Endothelial cell of umbilical vein (primary cell): ENCODE measurements around the gene SEPTIN5. TPM values are rescaled to one million over a fixed set of nuclear protein-coding genes. Genes with fewer than 3 reads are reported as not detected.

ENCODE experiments used
- BruUV-seq: library from RNA; stranded (reverse); fragments of 400-500 nt; replicated peaks from 2 replicates; lab custom pipeline; 2021; lab: Mats Ljungman, UMichigan
- CTCF ChIA-PET: fragments of 300-600, 350-600 bp; sonication (Branson Sonifier 250); formaldehyde crosslinking; loops from one replicate; lab custom pipeline; 2021; ENCODE audit warnings: antibody characterized with exemption, inconsistent platforms; lab: Charles Lee
- POLR2A ChIA-PET: fragments of 300-600, 350-600 bp; sonication (Branson Sonifier 250); formaldehyde crosslinking; loops from one replicate; lab custom pipeline; 2021; ENCODE audit warnings: antibody characterized with exemption, inconsistent platforms; lab: Charles Lee
- DNase-seq: peaks from one replicate; pipeline ENCODE4 v3.0.0-alpha.2; 2011; ENCODE audit warnings: low read depth, low spot score
- FAIRE-seq: peaks from 2 replicates; lab custom pipeline; 2011; peaks lifted over from hg19 to GRCh38; lab: Jason Lieb, UNC
- H2AFZ ChIP-seq: 2 replicates; pipeline ENCODE4 v1.6.0; 2012; ENCODE audit warnings: low read depth, low read length, control low read depth, inconsistent platforms
- H3K27ac ChIP-seq: 2 replicates; pipeline ENCODE4 v1.5.1; 2011; ENCODE audit warnings: low read depth, mild to moderate bottlenecking, control low read depth, low read length, moderate library complexity; ENCODE audit not compliant: insufficient read depth
- H3K27me3 ChIP-seq, 2 experiments: 2 replicates each; pipeline versions ENCODE4 v1.6.0 to v1.6.1; 2011; ENCODE audit warnings: low read length in 2 of 2, mixed read lengths in 1 of 2; ENCODE audit not compliant: control insufficient read depth in 2 of 2, insufficient read depth in 2 of 2
- H3K36me3 ChIP-seq, 2 experiments: 2 replicates in 1 of 2; 3 replicates in 1 of 2; pipeline ENCODE4 v1.5.1; 2011; ENCODE audit warnings: low read length in 2 of 2, mild to moderate bottlenecking in 1 of 2, moderate library complexity in 1 of 2; ENCODE audit not compliant: control insufficient read depth in 2 of 2, insufficient read depth in 2 of 2; ENCODE audit errors: extremely low read depth in 1 of 2
- H3K4me1 ChIP-seq: 3 replicates; pipeline ENCODE4 v1.5.1; 2011; ENCODE audit warnings: mild to moderate bottlenecking, low read length; ENCODE audit not compliant: control insufficient read depth, insufficient read depth; ENCODE audit errors: extremely low read depth
- H3K4me2 ChIP-seq: 2 replicates; pipeline ENCODE4 v1.6.1; 2011; ENCODE audit warnings: low read length, control low read depth, mixed read lengths; ENCODE audit not compliant: insufficient read depth
- H3K4me3 ChIP-seq, 3 experiments: fragments of 200-600 bp in 1 of 3; sonication (generic), shearing (Covaris generic) in 1 of 3; replicated peaks in 1 of 3; 2 replicates each; pipeline ENCODE4 v1.5.1; 2011 to 2016; ENCODE audit warnings: control low read depth in 3 of 3, low read length in 3 of 3, mild to moderate bottlenecking in 2 of 3, inconsistent platforms in 1 of 3, low read depth in 1 of 3, moderate library complexity in 1 of 3; ENCODE audit not compliant: insufficient read depth in 1 of 3
- H3K79me2 ChIP-seq: 2 replicates; pipeline ENCODE4 v1.6.0; 2012; ENCODE audit warnings: low read length, inconsistent platforms; ENCODE audit not compliant: control insufficient read depth, insufficient read depth
- H3K9ac ChIP-seq: replicated peaks from 2 replicates; pipeline ENCODE3; 2011; ENCODE audit warnings: low read length, control low read depth; ENCODE audit not compliant: insufficient read depth; ENCODE audit errors: extremely low read depth
- H3K9me1 ChIP-seq: replicated peaks from 3 replicates; pipeline ENCODE4 v1.6.0; 2011; ENCODE audit warnings: mild to moderate bottlenecking, low read length; ENCODE audit not compliant: control insufficient read depth, insufficient read depth; ENCODE audit errors: extremely low read depth
- H3K9me3 ChIP-seq: replicated peaks from 2 replicates; pipeline ENCODE4 v1.5.1; 2012; ENCODE audit warnings: low read length, inconsistent platforms; ENCODE audit not compliant: control insufficient read depth, insufficient read depth
- H4K20me1 ChIP-seq: replicated peaks from 2 replicates; pipeline ENCODE3; 2011; ENCODE audit warnings: mild to moderate bottlenecking, low read length; ENCODE audit not compliant: control insufficient read depth, insufficient read depth; ENCODE audit errors: extremely low read depth
- EZH2 ChIP-seq: IDR thresholded peaks from 2 replicates; pipeline ENCODE4 v1.6.1; 2012; ENCODE audit warnings: borderline replicate concordance, low read depth, mild to moderate bottlenecking, moderate library complexity, low read length, inconsistent platforms; ENCODE audit not compliant: severe bottlenecking
- FOS ChIP-seq: IDR thresholded peaks from 2 replicates; pipeline ENCODE4 v1.6.1; 2011; ENCODE audit warnings: mild to moderate bottlenecking, low read length, moderate library complexity, borderline replicate concordance; ENCODE audit not compliant: insufficient read depth
- GATA2 ChIP-seq: IDR thresholded peaks from 2 replicates; pipeline ENCODE4 v1.7.0; 2011; ENCODE audit warnings: low read depth, mild to moderate bottlenecking, moderate library complexity, mixed read lengths, low read length; ENCODE audit not compliant: insufficient read length, insufficient read depth
- JUN ChIP-seq: IDR thresholded peaks from 2 replicates; pipeline ENCODE4 v1.6.1; 2011; ENCODE audit warnings: borderline replicate concordance, low read depth; ENCODE audit not compliant: insufficient read length, insufficient read depth
- MYC ChIP-seq: IDR thresholded peaks from one replicate; pipeline ENCODE4 v1.6.1; 2011; ENCODE audit warnings: mild to moderate bottlenecking, low read depth, low read length
- POLR2A ChIP-seq: IDR thresholded peaks from 2 replicates; pipeline ENCODE4 v1.6.1; 2012; ENCODE audit warnings: low read depth, mild to moderate bottlenecking, control low read depth, low read length
- POLR2AphosphoS5 ChIP-seq: IDR thresholded peaks from 2 replicates; pipeline ENCODE4 v1.6.1; 2012; ENCODE audit warnings: low read depth, mild to moderate bottlenecking, control low read depth, low read length, moderate library complexity; ENCODE audit not compliant: insufficient read depth
- dilution Hi-C: fragments of 300-500 bp; cut with MboI; formaldehyde crosslinking; loops from one replicate; pipeline ENCODE4 v1.15.0; 2019; ENCODE audit warnings: low sequenced_read_pairs; ENCODE audit not compliant: extremely low pct_ligation_motif_present
- intact Hi-C: fragments of 100-400 bp; cut with micrococcal nuclease; formaldehyde crosslinking; loops from one replicate; pipeline ENCODE4 v1.10.0; 2022
- polyA plus RNA-seq, 4 experiments: library from polyadenylated mRNA; depleted of rRNA in 3 of 4; stranded (reverse) in 3 of 4; unstranded in 1 of 4; fragments of >200 nt; gene quantifications; 2 replicates each; pipeline versions ENCODE4 v1.2.1 to v1.2.3, GENCODE V29; 2011 to 2012; ENCODE audit warnings: missing spikeins in 1 of 4
- total RNA-seq: library from RNA; stranded (reverse); gene quantifications from 2 replicates; pipeline ENCODE4 v1.2.3, GENCODE V29; 2021
- TF ChIP-seq, protein P1 (sequence below): IDR thresholded peaks from 2 replicates; pipeline ENCODE4 v1.6.1; 2011; ENCODE audit not compliant: insufficient read depth, insufficient read length
- TF ChIP-seq, protein P2 (sequence below), 2 donors: IDR thresholded peaks; 1 replicate in 1 of 2; 2 replicates in 1 of 2; pipeline ENCODE4 v1.5.1; 2011; ENCODE audit warnings: low read length in 2 of 2, mild to moderate bottlenecking in 2 of 2, moderate library complexity in 2 of 2, control low read depth in 1 of 2, inconsistent platforms in 1 of 2, low read depth in 1 of 2; ENCODE audit not compliant: insufficient read depth in 1 of 2; ENCODE audit errors: extremely low read depth in 1 of 2

The SEPTIN5 gene
- total and polyA plus RNA-seq, 2 donors (not counting 3 experiments of a cell fraction or from before 2014, with no cell fraction given): 31.1 to 35.8 TPM

DNA sequence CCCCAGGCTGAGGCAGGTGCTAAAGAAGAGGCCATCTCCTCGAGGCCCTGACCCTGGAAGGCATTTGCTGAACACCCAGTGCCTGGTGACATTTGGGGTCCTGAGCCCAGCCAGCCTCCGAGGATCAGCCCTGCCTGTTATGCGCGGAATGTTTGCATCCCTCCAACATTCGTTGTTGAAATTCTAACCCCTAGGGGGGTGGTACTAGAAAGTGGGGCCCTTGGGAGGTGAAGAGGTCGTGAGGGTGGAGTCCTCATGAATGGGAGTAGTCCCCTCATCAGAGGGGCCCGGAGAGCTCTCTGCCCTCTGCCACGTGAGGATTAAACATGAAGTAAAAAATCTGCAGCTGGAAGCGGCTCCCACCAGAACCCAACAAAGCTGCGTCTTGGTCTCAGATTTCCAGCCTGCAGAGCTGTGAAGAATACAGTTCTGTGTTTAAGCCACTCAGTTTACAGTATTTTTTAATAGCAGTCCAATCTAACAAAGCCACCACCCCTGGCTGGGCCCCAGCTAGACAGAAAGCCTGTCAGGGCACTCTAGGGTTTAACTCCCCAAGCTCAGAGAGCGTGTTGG, 35.3 kb upstream of the SEPTIN5 start:
- CTCF ChIA-PET: interaction anchor here (0.9 to 3.4 kb wide), 19 partner anchors 10 to 275 kb away, joined by 3 to 18 read pairs (median 6); partner anchors contain the start of gene GP1BB
- no TSS peak for BruUV-seq
- dilution Hi-C loops: no loop called here

More for the DNA sequence above, 35.3 kb upstream of the SEPTIN5 start:
- Histone ChIP-seq H3K4me1 (no peaks in the 10 kb centered on the region), H3K27me3 (peaks cover 4 to 20% of the 10 kb centered on the region in 2 experiments), H3K9ac (no peak overlapping the region), H3K9me1 (no peaks in the 10 kb centered on the region), H3K4me3 (no peak overlapping the region), H2AFZ (no peak overlapping the region), H3K27ac (no peak overlapping the region), H3K36me3 (no peaks in the 10 kb centered on the region), H3K4me2 (no peak overlapping the region), H3K9me3 (no peaks in the 10 kb centered on the region), H4K20me1 (no peaks in the 10 kb centered on the region), H3K79me2 (no peaks in the 10 kb centered on the region)
- POLR2A ChIA-PET: no interaction called here
- FAIRE-seq (no peak), DNase-seq (no peak)
- intact Hi-C loops: loop anchor here (1.0 kb wide), 1 partner anchor 39 kb away; no protein-coding TSS in a partner anchor
- TF ChIP-seq, protein P1, sequence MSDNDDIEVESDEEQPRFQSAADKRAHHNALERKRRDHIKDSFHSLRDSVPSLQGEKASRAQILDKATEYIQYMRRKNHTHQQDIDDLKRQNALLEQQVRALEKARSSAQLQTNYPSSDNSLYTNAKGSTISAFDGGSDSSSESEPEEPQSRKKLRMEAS: no peak
- no peak for TF ChIP-seq JUN
- TF ChIP-seq GATA2: no peak
- no peak for TF ChIP-seq EZH2
- TF ChIP-seq, protein P2, sequence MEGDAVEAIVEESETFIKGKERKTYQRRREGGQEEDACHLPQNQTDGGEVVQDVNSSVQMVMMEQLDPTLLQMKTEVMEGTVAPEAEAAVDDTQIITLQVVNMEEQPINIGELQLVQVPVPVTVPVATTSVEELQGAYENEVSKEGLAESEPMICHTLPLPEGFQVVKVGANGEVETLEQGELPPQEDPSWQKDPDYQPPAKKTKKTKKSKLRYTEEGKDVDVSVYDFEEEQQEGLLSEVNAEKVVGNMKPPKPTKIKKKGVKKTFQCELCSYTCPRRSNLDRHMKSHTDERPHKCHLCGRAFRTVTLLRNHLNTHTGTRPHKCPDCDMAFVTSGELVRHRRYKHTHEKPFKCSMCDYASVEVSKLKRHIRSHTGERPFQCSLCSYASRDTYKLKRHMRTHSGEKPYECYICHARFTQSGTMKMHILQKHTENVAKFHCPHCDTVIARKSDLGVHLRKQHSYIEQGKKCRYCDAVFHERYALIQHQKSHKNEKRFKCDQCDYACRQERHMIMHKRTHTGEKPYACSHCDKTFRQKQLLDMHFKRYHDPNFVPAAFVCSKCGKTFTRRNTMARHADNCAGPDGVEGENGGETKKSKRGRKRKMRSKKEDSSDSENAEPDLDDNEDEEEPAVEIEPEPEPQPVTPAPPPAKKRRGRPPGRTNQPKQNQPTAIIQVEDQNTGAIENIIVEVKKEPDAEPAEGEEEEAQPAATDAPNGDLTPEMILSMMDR (IDR thresholded peaks at IDR 0.05; ENCODE audit: extremely low read depth in 1 of 2, insufficient read depth in 1 of 2, low read depth in 1 of 2, low read length in 2 of 2): no peak
- TF ChIP-seq MYC: no peak
- no peak for TF ChIP-seq POLR2A
- no peak for TF ChIP-seq FOS
- TF ChIP-seq POLR2AphosphoS5: no peak
